GM18499 (cell line): Measurements from ENCODE around the gene PHLDA2.
"Not testable (repeated sequence)": the region's sequence is repeated elsewhere in the genome, so short reads cannot be mapped to it uniquely, and the experiment has no call there.

ENCODE experiments used
- ATAC-seq: cut with Tn5 transposase; IDR thresholded peaks from one replicate; pipeline ENCODE4 v1.9.1; 2021; ENCODE audit warnings: moderate number of reproducible peaks; ENCODE audit not compliant: insufficient read depth, unreplicated experiment

The PHLDA2 gene

GRCh38 chr11:2916892-2917645, 12.2 kb downstream of the PHLDA2 start:
- no peak for ATAC-seq

GRCh38 chr11:2916114-2916891, 12.9 kb downstream of the PHLDA2 start:
- no peak for ATAC-seq

GRCh38 chr11:2915473-2915872, 13.7 kb downstream of the PHLDA2 start:
- no peak for ATAC-seq

GRCh38 chr11:2914455-2915195, 14.6 kb downstream of the PHLDA2 start:
- no peak for ATAC-seq

- no peak for ATAC-seq
Measured at GRCh38 chr11:2913776-2914175, 15.4 kb downstream of the PHLDA2 start.

GRCh38 chr11:2913019-2913431, 16.2 kb downstream of the PHLDA2 start:
- ATAC-seq = no peak

GRCh38 chr11:2912498-2912897, 16.7 kb downstream of the PHLDA2 start:
- no peak for ATAC-seq

GRCh38 chr11:2911785-2912391, 17.3 kb downstream of the PHLDA2 start:
- ATAC-seq = no peak

GRCh38 chr11:2911088-2911784, 18.0 kb downstream of the PHLDA2 start:
- ATAC-seq = no peak

GRCh38 chr11:2910401-2910955, 18.7 kb downstream of the PHLDA2 start:
- ATAC-seq = no peak

- no peak for ATAC-seq
Measured at GRCh38 chr11:2909133-2909902, 19.9 kb downstream of the PHLDA2 start.

GRCh38 chr11:2908130-2908529, 21.1 kb downstream of the PHLDA2 start:
- ATAC-seq = no peak

- not testable (repeated sequence) for ATAC-seq
Measured at GRCh38 chr11:2905299-2905698, 23.9 kb downstream of the PHLDA2 start.

GRCh38 chr11:2904153-2905052, 24.8 kb downstream of the PHLDA2 start:
- no peak for ATAC-seq

- no peak for ATAC-seq
Measured at GRCh38 chr11:2903672-2904011, 25.6 kb downstream of the PHLDA2 start.

GRCh38 chr11:2902784-2903671, 26.2 kb downstream of the PHLDA2 start:
- no peak for ATAC-seq
